Vagina (tissue), 2 donors: ENCODE data around the gene NEXMIF. TPM values are rescaled to one million over a fixed set of nuclear protein-coding genes. Genes with fewer than 3 reads are reported as not detected.

Experiments used
- DNase-seq, 2 donors: peaks; one replicate each; pipeline ENCODE4 v3.0.0-alpha.2; 2017; ENCODE audit errors: extremely low spot score in 2 of 2
- H3K27ac ChIP-seq: fragments of 200-600 bp; sonication (generic); one replicate; pipeline ENCODE4 v1.5.1; 2019
- H3K27me3 ChIP-seq: fragments of 200-600 bp; sonication (generic); one replicate; pipeline ENCODE4 v1.5.1; 2019
- H3K36me3 ChIP-seq, 2 donors: fragments of 200-600 bp; sonication (generic); one replicate each; pipeline ENCODE4 v1.5.1; 2017 to 2019
- H3K4me1 ChIP-seq: fragments of 200-600 bp; sonication (generic); one replicate; pipeline ENCODE4 v1.5.1; 2019
- H3K4me3 ChIP-seq, 2 donors: fragments of 200-600 bp; sonication (generic); 1 replicate in 1 of 2; 2 replicates in 1 of 2; pipeline ENCODE4 v1.5.1; 2016 to 2019
- H3K9me3 ChIP-seq: fragments of 200-600 bp; sonication (generic); one replicate; pipeline ENCODE4 v1.5.1; 2019
- POLR2A ChIP-seq, 2 donors: fragments of 450-650 bp; IDR thresholded peaks; one replicate each; pipeline ENCODE4 v1.6.1; 2017; ENCODE audit warnings: antibody characterized with exemption in 2 of 2, mild to moderate bottlenecking in 2 of 2, moderate library complexity in 2 of 2
- POLR2AphosphoS5 ChIP-seq, 2 donors: sonication (generic); formaldehyde crosslinking; IDR thresholded peaks; one replicate each; pipeline ENCODE4 v1.9.0; 2017; ENCODE audit warnings: antibody characterized with exemption in 2 of 2, mild to moderate bottlenecking in 2 of 2, low read depth in 1 of 2; ENCODE audit not compliant: insufficient read depth in 1 of 2
- intact Hi-C: fragments of 100-400 bp; cut with DNase I; formaldehyde crosslinking; loops from one replicate; pipeline ENCODE4 v1.15.1; 2023
- total RNA-seq: library from RNA; depleted of rRNA; stranded (reverse); fragments of >200 nt; gene quantifications from one replicate; pipeline ENCODE4 v1.2.3, GENCODE V29; 2016
- TF ChIP-seq, protein P1 (sequence below), 3 experiments: fragments of 450-650 bp in 2 of 3; fragments of 200-600 bp in 1 of 3; sonication (generic) in 1 of 3; IDR thresholded peaks; one replicate each; pipeline ENCODE4 v1.5.1; 2017 to 2019; ENCODE audit warnings: antibody characterized with exemption in 3 of 3, mild to moderate bottlenecking in 2 of 3, moderate library complexity in 2 of 3

The NEXMIF gene
- total RNA-seq, 1 donor from 2014 or later: 0.98 TPM

DNA sequence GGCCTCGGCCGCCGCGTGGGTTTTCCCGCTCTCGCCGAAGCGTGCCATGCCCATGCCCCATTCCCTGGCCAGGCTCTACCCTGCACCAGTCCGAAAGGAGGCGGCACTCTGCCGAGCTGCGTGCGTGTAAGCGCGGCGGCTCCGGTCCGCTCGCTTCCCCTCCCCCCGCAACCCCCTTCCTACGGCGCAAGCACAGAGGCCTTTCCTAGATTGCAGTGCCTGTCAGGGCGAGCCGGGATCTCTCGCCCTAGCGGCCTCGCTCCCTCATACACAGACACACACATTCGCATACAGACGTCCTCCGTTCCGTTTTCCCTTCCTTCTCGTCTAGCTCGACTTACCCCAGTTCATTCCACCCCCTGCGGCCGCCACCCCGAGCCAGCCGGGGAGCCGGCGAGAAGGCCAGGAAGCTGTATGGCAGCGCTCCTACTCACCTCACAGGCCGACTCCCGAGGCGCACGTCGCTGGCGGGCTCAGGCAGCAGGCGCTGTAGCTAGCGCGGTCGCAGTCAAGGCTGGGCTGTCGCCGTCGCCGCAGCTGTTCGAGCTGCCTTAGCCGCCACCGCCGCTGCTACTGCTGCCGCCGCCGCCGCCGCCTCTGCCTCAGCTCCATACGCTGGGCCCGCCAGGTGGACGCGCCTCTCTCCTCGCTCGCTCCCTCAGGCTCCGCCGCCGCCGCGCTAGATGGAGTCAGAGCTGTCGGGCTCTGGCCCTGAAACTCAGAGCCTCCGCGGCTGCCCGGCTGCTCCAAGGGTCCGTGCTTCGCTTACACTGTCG lies 615 bp downstream of the NEXMIF start:
- H3K27ac ChIP-seq: peak overlapping the region; percentile 18
- intact Hi-C loops: no loop called here
- no peak for TF ChIP-seq POLR2AphosphoS5 (IDR thresholded peaks at IDR 0.05; ENCODE audit: insufficient read depth in 1 of 2, low read depth in 1 of 2)
- TF ChIP-seq, protein P1, sequence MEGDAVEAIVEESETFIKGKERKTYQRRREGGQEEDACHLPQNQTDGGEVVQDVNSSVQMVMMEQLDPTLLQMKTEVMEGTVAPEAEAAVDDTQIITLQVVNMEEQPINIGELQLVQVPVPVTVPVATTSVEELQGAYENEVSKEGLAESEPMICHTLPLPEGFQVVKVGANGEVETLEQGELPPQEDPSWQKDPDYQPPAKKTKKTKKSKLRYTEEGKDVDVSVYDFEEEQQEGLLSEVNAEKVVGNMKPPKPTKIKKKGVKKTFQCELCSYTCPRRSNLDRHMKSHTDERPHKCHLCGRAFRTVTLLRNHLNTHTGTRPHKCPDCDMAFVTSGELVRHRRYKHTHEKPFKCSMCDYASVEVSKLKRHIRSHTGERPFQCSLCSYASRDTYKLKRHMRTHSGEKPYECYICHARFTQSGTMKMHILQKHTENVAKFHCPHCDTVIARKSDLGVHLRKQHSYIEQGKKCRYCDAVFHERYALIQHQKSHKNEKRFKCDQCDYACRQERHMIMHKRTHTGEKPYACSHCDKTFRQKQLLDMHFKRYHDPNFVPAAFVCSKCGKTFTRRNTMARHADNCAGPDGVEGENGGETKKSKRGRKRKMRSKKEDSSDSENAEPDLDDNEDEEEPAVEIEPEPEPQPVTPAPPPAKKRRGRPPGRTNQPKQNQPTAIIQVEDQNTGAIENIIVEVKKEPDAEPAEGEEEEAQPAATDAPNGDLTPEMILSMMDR (IDR thresholded peaks at IDR 0.05): no peak
- H3K9me3 ChIP-seq: no peaks in the 10 kb centered on the region
- H3K27me3 ChIP-seq: no peaks in the 10 kb centered on the region
- H3K36me3 ChIP-seq: no peaks in the 10 kb centered on the region
- peak overlapping the region; percentile 43 for H3K4me3 ChIP-seq
- no peaks in the 10 kb centered on the region for H3K4me1 ChIP-seq
- DNase-seq: no peak

DNA sequence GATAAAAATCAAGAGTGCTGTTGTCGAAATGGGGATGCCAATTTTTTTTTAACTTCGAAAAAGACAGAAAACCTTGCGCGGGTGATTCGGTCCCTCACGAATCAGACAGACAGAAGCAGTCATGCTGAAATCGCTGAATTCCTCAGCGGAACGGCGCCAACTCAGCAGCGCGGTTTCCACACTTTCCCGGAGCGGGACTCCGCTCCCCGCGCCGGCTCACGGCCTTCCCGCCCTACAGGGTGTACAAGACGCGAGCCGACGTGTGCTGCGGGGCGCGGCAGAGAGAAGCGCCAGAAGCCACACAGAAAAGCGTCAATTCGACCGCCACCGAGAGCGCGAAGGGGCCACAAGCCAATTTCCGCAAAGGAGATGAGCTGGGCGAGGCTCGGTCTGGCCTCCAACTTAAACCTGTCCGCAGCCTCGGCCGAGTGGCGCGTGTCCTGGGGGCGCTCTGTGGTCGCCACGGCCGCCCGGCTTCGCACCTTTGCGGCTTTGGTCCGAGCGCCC lies 1.3 kb downstream of the NEXMIF start:
- H3K36me3 ChIP-seq: no peaks in the 10 kb centered on the region
- TF ChIP-seq, protein P1 (IDR thresholded peaks at IDR 0.05): no peak
- TF ChIP-seq POLR2AphosphoS5 (IDR thresholded peaks at IDR 0.05; ENCODE audit: insufficient read depth in 1 of 2, low read depth in 1 of 2): peak in 1 of 2 donors; percentile 26
- intact Hi-C loops: no loop called here
- no peaks in the 10 kb centered on the region for H3K27me3 ChIP-seq
- no peaks in the 10 kb centered on the region for H3K4me1 ChIP-seq
- no peaks in the 10 kb centered on the region for H3K9me3 ChIP-seq
- peak overlapping the region; percentile 43 for H3K4me3 ChIP-seq
- H3K27ac ChIP-seq: peak overlapping the region; percentile 18
- DNase-seq: no peak

DNA sequence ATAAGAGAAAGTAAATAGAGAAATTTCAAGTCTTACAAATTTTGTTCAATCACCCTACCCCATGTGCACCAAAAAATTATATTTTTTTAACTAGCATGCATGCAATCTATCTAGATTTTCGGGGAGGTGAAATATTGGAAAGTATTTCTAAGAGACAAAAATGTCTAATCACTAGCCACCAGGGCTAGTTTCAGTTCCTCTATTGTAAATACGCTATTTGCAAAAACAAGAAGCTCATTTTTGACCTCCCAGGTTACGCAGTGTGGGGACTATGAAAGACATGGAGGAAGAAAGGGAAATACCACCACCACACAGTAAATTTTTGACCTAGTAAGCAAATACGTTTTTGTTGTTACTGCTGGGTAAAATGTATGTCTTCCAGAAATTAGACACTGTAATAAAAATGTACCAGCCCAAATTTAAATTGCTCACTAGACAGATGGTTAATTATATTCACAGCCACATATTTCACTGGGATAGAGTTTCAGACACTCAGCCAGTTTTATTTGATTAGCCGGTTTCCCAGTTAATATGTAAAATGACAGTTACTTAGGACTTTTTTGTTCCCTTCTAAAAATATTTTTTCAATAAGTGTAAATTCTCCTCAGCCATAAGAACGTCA lies 2.2 kb downstream of the NEXMIF start:
- Histone ChIP-seq H3K36me3 (no peaks in the 10 kb centered on the region), H3K4me1 (no peaks in the 10 kb centered on the region), H3K27me3 (no peaks in the 10 kb centered on the region), H3K27ac (no peak overlapping the region), H3K9me3 (no peaks in the 10 kb centered on the region), H3K4me3 (no peak overlapping the region)
- intact Hi-C loops: no loop called here
- DNase-seq: no peak
- TF ChIP-seq POLR2AphosphoS5 (IDR thresholded peaks at IDR 0.05; ENCODE audit: insufficient read depth in 1 of 2, low read depth in 1 of 2) (no peak), POLR2A (IDR thresholded peaks at IDR 0.05) (no peak)
- TF ChIP-seq, protein P1 (IDR thresholded peaks at IDR 0.05): no peak

DNA sequence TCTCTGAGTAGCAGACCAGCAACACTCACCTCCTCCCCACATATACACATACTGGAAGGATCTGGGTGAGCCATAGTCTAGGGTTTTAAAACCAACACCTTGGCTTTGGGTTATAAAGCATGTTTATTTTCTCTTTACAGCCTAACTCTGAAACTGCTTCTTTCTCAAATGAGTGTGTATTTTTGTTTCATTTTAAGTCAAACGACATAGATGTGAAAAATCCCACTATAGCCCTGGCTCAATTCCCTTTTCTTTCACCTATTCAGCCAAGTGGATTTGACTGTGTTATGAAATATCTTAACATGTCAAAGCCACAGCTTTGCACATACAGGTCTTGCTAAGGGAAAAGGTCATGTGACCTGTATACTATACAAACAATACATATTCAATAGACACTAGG lies 13.8 kb downstream of the NEXMIF start:
- Histone ChIP-seq H3K9me3 (no peaks in the 10 kb centered on the region), H3K4me3 (no peak overlapping the region), H3K27me3 (no peaks in the 10 kb centered on the region), H3K27ac (no peak overlapping the region), H3K36me3 (no peaks in the 10 kb centered on the region), H3K4me1 (no peaks in the 10 kb centered on the region)
- intact Hi-C loops: no loop called here
- TF ChIP-seq POLR2A (IDR thresholded peaks at IDR 0.05): no peak
- no peak for TF ChIP-seq POLR2AphosphoS5 (IDR thresholded peaks at IDR 0.05; ENCODE audit: insufficient read depth in 1 of 2, low read depth in 1 of 2)
- TF ChIP-seq, protein P1 (IDR thresholded peaks at IDR 0.05): no peak
- DNase-seq: no peak

DNA sequence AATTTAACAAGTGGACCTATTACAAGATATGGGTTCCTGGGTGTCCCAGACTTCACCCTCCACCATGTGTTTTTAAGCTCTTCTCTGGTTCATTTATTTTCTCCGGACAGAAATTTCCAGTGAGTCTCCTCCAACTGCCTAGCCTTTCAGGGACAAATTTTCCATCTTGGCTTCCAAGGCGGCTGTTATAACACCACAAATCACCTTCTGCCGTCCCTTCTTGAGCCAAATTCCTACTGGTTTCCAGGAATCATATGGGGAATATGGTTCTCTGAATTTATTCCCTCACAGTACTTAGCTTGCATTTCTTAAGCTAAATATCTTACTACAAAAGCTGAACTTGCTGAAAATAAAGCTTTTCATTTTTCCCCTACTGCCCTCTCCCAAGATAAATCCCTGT lies 18.8 kb downstream of the NEXMIF start:
- H3K36me3 ChIP-seq: no peaks in the 10 kb centered on the region
- no peak overlapping the region for H3K27ac ChIP-seq
- intact Hi-C loops: no loop called here
- TF ChIP-seq POLR2A (IDR thresholded peaks at IDR 0.05) (no peak), POLR2AphosphoS5 (IDR thresholded peaks at IDR 0.05; ENCODE audit: insufficient read depth in 1 of 2, low read depth in 1 of 2) (no peak)
- TF ChIP-seq, protein P1 (IDR thresholded peaks at IDR 0.05): no peak
- H3K4me1 ChIP-seq: no peaks in the 10 kb centered on the region
- no peak overlapping the region for H3K4me3 ChIP-seq
- DNase-seq: no peak
- H3K27me3 ChIP-seq: no peaks in the 10 kb centered on the region
- H3K9me3 ChIP-seq: no peaks in the 10 kb centered on the region
